ENCODE data around the gene CREB3L2.

The CREB3L2 gene

GRCh38 chr7:137904833-137905232 lies 97.1 kb downstream of the CREB3L2 start:
- Histone ChIP-seq H3K27ac (peak overlapping the region in 1 of 2 donors; percentile 28), H3K4me3 (no peak overlapping the region)
- no peak for DNase-seq (ENCODE audit: low spot score)
- TF ChIP-seq CTCF (IDR thresholded peaks at IDR 0.05) = no peak

GRCh38 chr7:137903382-137904169 lies 98.3 kb downstream of the CREB3L2 start:
- peak; percentile 85 for TF ChIP-seq CTCF (IDR thresholded peaks at IDR 0.05)
- Histone ChIP-seq H3K27ac (peak overlapping the region in 1 of 2 donors; percentile 26), H3K4me3 (no peak overlapping the region)
- DNase-seq (ENCODE audit: low spot score) = no peak

GRCh38 chr7:137900137-137900536 lies 101.7 kb downstream of the CREB3L2 start:
- no peak overlapping the region for H3K4me3 ChIP-seq
- no peak overlapping the region for H3K27ac ChIP-seq
- no peak for DNase-seq (ENCODE audit: low spot score)
- no peak for TF ChIP-seq CTCF (IDR thresholded peaks at IDR 0.05)

- peak; percentile 81 for DNase-seq (ENCODE audit: low spot score)
- Histone ChIP-seq H3K4me3 (peak overlapping the region; percentile 37), H3K27ac (peak overlapping the region in 1 of 2 donors; percentile 41)
- peak; percentile 91 for TF ChIP-seq CTCF (IDR thresholded peaks at IDR 0.05)
These were observed 102.8 kb downstream of the CREB3L2 start for GRCh38 chr7:137898839-137899721.

GRCh38 chr7:137895301-137896221 lies 106.3 kb downstream of the CREB3L2 start:
- DNase-seq (ENCODE audit: low spot score) = no peak
- no peak for TF ChIP-seq CTCF (IDR thresholded peaks at IDR 0.05)
- H3K4me3 ChIP-seq = no peak overlapping the region
- no peak overlapping the region for H3K27ac ChIP-seq

GRCh38 chr7:137893143-137893742 lies 108.6 kb downstream of the CREB3L2 start:
- DNase-seq (ENCODE audit: low spot score) = no peak
- Histone ChIP-seq H3K4me3 (no peak overlapping the region), H3K27ac (no peak overlapping the region)
- TF ChIP-seq CTCF (IDR thresholded peaks at IDR 0.05) = no peak
